Hepatocyte (in vitro differentiated cells): Measurements from ENCODE around the gene KSR2.

Experiments
- CTCF ChIP-seq: fragments of 200-600 bp; sonication (generic); IDR thresholded peaks from 2 replicates; pipeline ENCODE4 v1.5.1; 2016; ENCODE audit warnings: antibody characterized with exemption, mild to moderate bottlenecking; ENCODE audit not compliant: poor library complexity
- EZH2 ChIP-seq: fragments of 200-600 bp; sonication (generic); IDR thresholded peaks from 2 replicates; pipeline ENCODE4 v1.6.1; 2016; ENCODE audit warnings: antibody characterized with exemption, mild to moderate bottlenecking, borderline replicate concordance
- EZH2phosphoT487 ChIP-seq: fragments of 200-600 bp; sonication (generic); IDR thresholded peaks from one replicate; pipeline ENCODE4 v1.6.1; 2018; ENCODE audit warnings: antibody characterized with exemption, mild to moderate bottlenecking, low read depth, moderate library complexity; ENCODE audit not compliant: unreplicated experiment, severe bottlenecking

- TF ChIP-seq CTCF (no peak), EZH2 (no peak), EZH2phosphoT487 (no peak)
These were observed 113.6 kb downstream of the KSR2 start for GRCh38 chr12:117855165-117855564.
